ENCODE data around the gene EHD2. TPM values are rescaled to one million over a fixed set of nuclear protein-coding genes. Genes with fewer than 3 reads are reported as not detected.
"Not testable (repeated sequence)": the region's sequence is repeated elsewhere in the genome, so short reads cannot be mapped to it uniquely, and the experiment has no call there.

The EHD2 gene
- polyA plus RNA-seq, 4 donors: 28.4 to 44.3 (median 35.6) TPM

- no peak for DNase-seq (ENCODE audit: low read depth in 4 of 4, low spot score in 2 of 4)
These were observed 1.1 kb downstream of the EHD2 start for GRCh38 chr19:47714339-47714738.

GRCh38 chr19:47714855-47715254 lies 1.6 kb downstream of the EHD2 start:
- not testable (repeated sequence) for DNase-seq (ENCODE audit: low read depth in 4 of 4, low spot score in 2 of 4)

- DNase-seq (ENCODE audit: low read depth in 4 of 4, low spot score in 2 of 4): no peak
These were observed 3.2 kb downstream of the EHD2 start for GRCh38 chr19:47716270-47716937.

- DNase-seq (ENCODE audit: low read depth in 4 of 4, low spot score in 2 of 4): not testable (repeated sequence)
These were observed 5.3 kb downstream of the EHD2 start for GRCh38 chr19:47718415-47719046.

GRCh38 chr19:47719047-47719859 lies 6.0 kb downstream of the EHD2 start:
- DNase-seq (ENCODE audit: low read depth in 4 of 4, low spot score in 2 of 4): peak in 3 of 4 donors; percentile 27 to 67 (median 59)

- DNase-seq (ENCODE audit: low read depth in 4 of 4, low spot score in 2 of 4): no peak
These were observed 7.6 kb downstream of the EHD2 start for GRCh38 chr19:47720669-47721422.

- no peak for DNase-seq (ENCODE audit: low read depth in 4 of 4, low spot score in 2 of 4)
These were observed 10.3 kb downstream of the EHD2 start for GRCh38 chr19:47723581-47723940.

GRCh38 chr19:47725759-47726401 lies 12.7 kb downstream of the EHD2 start:
- no peak for DNase-seq (ENCODE audit: low read depth in 4 of 4, low spot score in 2 of 4)

- no peak for DNase-seq (ENCODE audit: low read depth in 4 of 4, low spot score in 2 of 4)
These were observed 13.2 kb downstream of the EHD2 start for GRCh38 chr19:47726467-47726866.

- not testable (repeated sequence) for DNase-seq (ENCODE audit: low read depth in 4 of 4, low spot score in 2 of 4)
These were observed 15.1 kb downstream of the EHD2 start for GRCh38 chr19:47728295-47728694.

- DNase-seq (ENCODE audit: low read depth in 4 of 4, low spot score in 2 of 4): no peak
These were observed 16.2 kb downstream of the EHD2 start for GRCh38 chr19:47729468-47729798.

GRCh38 chr19:47729799-47730520 lies 16.7 kb downstream of the EHD2 start:
- DNase-seq (ENCODE audit: low read depth in 4 of 4, low spot score in 2 of 4): no peak

GRCh38 chr19:47730521-47730889 lies 17.3 kb downstream of the EHD2 start:
- no peak for DNase-seq (ENCODE audit: low read depth in 4 of 4, low spot score in 2 of 4)

- no peak for DNase-seq (ENCODE audit: low read depth in 4 of 4, low spot score in 2 of 4)
These were observed 17.7 kb downstream of the EHD2 start for GRCh38 chr19:47730910-47731309.

GRCh38 chr19:47735131-47735530 lies 21.9 kb downstream of the EHD2 start:
- DNase-seq (ENCODE audit: low read depth in 4 of 4, low spot score in 2 of 4): no peak

- DNase-seq (ENCODE audit: low read depth in 4 of 4, low spot score in 2 of 4): no peak
These were observed 27.8 kb downstream of the EHD2 start for GRCh38 chr19:47740866-47741519.

GRCh38 chr19:47741544-47742140 lies 28.4 kb downstream of the EHD2 start:
- DNase-seq (ENCODE audit: low read depth in 4 of 4, low spot score in 2 of 4): no peak

- DNase-seq (ENCODE audit: low read depth in 4 of 4, low spot score in 2 of 4): no peak
These were observed 29.4 kb downstream of the EHD2 start for GRCh38 chr19:47742634-47743033.
